Lower leg skin (tissue), 4 donors: ENCODE results near the gene CIAO3. TPM values are rescaled to one million over a fixed set of nuclear protein-coding genes. Genes with fewer than 3 reads are reported as not detected.

Source experiments
- DNase-seq, 2 donors: peaks; one replicate each; pipeline ENCODE4 v3.0.0-alpha.2; 2019; ENCODE audit warnings: low spot score in 2 of 2
- H3K4me3 ChIP-seq: fragments of 200-600 bp; sonication (generic); 2 replicates; pipeline ENCODE4 v1.5.1; 2017; ENCODE audit warnings: mild to moderate bottlenecking, low read depth; ENCODE audit not compliant: poor library complexity, severe bottlenecking
- POLR2A ChIP-seq, 2 donors: fragments of 450-650 bp; IDR thresholded peaks; one replicate each; pipeline ENCODE4 v1.6.1; 2016 to 2017; ENCODE audit warnings: antibody characterized with exemption in 2 of 2, mild to moderate bottlenecking in 1 of 2, moderate library complexity in 1 of 2
- WGBS, 2 donors: methylation state at CpG; one replicate each; pipeline ENCODE4 v1.1.5; 2018; 5-methylcytosine and 5-hydroxymethylcytosine counted together
- intact Hi-C: fragments of 100-400 bp; cut with DNase I; formaldehyde crosslinking; loops from one replicate; pipeline ENCODE4 v1.15.0; 2023; ENCODE audit warnings: low total_unique reads
- total RNA-seq, 4 donors: library from RNA; depleted of rRNA; stranded (reverse); fragments of >200 nt; gene quantifications; one replicate each; pipeline ENCODE4 v1.1.0, GENCODE V29; 2016
- TF ChIP-seq, protein P1 (sequence below), 3 donors: fragments of 450-650 bp; IDR thresholded peaks; one replicate each; pipeline ENCODE4 v1.5.1; 2016; ENCODE audit warnings: antibody characterized with exemption in 3 of 3, mild to moderate bottlenecking in 3 of 3, moderate library complexity in 2 of 3

Gene CIAO3
- total RNA-seq, 4 donors from 2014 or later: 34.7 to 75.8 (median 42.2) TPM

- TF ChIP-seq POLR2A (IDR thresholded peaks at IDR 0.05): no peak
- TF ChIP-seq, protein P1, sequence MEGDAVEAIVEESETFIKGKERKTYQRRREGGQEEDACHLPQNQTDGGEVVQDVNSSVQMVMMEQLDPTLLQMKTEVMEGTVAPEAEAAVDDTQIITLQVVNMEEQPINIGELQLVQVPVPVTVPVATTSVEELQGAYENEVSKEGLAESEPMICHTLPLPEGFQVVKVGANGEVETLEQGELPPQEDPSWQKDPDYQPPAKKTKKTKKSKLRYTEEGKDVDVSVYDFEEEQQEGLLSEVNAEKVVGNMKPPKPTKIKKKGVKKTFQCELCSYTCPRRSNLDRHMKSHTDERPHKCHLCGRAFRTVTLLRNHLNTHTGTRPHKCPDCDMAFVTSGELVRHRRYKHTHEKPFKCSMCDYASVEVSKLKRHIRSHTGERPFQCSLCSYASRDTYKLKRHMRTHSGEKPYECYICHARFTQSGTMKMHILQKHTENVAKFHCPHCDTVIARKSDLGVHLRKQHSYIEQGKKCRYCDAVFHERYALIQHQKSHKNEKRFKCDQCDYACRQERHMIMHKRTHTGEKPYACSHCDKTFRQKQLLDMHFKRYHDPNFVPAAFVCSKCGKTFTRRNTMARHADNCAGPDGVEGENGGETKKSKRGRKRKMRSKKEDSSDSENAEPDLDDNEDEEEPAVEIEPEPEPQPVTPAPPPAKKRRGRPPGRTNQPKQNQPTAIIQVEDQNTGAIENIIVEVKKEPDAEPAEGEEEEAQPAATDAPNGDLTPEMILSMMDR (IDR thresholded peaks at IDR 0.05): no peak
- H3K4me3 ChIP-seq: no peak overlapping the region
- WGBS, 2 donors: 91 to 96% methylated on average over 7 to 11 of the region's 13 CpGs
- DNase-seq: no peak
- intact Hi-C loops: no loop called here
Observed at GRCh38 chr16:732936-733335, 7.9 kb downstream of the CIAO3 start.

- H3K4me3 ChIP-seq: no peak overlapping the region
- TF ChIP-seq, protein P1 (IDR thresholded peaks at IDR 0.05): no peak
- no peak for TF ChIP-seq POLR2A (IDR thresholded peaks at IDR 0.05)
- intact Hi-C loops: no loop called here
- 92 to 95% methylated on average over 12 of the region's 12 CpGs for WGBS, 2 donors
- no peak for DNase-seq
Observed at GRCh38 chr16:732332-732731, 8.5 kb downstream of the CIAO3 start.

- no peak overlapping the region for H3K4me3 ChIP-seq
- no peak for TF ChIP-seq POLR2A (IDR thresholded peaks at IDR 0.05)
- TF ChIP-seq, protein P1 (IDR thresholded peaks at IDR 0.05): no peak
- 86 to 92% methylated on average over 12 to 21 of the region's 22 CpGs for WGBS, 2 donors
- intact Hi-C loops: no loop called here
- DNase-seq: no peak
Observed at GRCh38 chr16:730666-731509, 9.9 kb downstream of the CIAO3 start.

DNA sequence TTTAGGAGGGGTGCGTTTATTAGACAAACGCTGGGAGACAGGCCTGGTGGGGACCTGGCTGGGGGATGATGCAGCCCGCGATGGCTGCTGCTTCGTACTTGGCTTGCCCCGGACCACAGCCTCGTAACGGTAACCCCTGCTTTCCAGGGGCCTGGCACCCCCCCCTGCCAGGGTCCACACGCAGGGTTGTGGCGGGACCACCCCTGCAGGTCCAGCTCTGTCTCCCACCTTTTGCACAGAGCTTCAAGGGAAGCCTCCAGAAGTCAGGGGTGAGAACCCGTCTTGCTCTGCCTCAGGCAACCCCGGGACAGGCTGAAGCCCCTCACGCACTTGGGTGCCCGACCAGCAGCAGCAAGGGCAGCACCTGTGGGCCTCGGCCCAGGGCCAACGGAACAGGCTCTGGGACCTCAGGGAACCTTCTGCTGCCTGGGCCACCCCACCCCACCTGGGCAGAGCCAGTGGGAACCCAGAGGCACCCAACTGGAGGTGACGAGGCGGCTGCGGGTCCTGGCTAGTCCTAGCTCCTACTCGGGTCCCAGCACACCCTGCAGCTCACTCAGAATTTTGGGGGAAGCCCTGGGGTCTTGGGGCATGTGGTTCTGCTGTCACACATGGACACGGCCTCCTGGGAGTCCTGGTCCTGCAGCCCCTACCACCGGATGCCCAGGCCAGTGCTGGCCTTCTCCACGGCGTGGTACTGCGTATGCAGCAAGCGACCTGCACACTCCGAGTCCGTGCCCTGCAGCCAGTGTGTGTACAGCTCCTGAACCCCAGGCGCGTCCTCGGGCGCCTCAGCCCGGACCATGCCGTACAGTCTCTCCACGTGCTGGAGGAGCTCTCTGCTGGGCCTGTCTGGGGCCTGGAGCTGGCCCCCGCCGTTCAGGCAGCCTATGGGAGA is 10.8 kb downstream of the CIAO3 start:
- WGBS, 2 donors: 83 to 87% methylated on average over 28 of the region's 37 CpGs
- no peak overlapping the region for H3K4me3 ChIP-seq
- no peak for DNase-seq
- TF ChIP-seq, protein P1 (IDR thresholded peaks at IDR 0.05): no peak
- intact Hi-C loops: no loop called here

DNA sequence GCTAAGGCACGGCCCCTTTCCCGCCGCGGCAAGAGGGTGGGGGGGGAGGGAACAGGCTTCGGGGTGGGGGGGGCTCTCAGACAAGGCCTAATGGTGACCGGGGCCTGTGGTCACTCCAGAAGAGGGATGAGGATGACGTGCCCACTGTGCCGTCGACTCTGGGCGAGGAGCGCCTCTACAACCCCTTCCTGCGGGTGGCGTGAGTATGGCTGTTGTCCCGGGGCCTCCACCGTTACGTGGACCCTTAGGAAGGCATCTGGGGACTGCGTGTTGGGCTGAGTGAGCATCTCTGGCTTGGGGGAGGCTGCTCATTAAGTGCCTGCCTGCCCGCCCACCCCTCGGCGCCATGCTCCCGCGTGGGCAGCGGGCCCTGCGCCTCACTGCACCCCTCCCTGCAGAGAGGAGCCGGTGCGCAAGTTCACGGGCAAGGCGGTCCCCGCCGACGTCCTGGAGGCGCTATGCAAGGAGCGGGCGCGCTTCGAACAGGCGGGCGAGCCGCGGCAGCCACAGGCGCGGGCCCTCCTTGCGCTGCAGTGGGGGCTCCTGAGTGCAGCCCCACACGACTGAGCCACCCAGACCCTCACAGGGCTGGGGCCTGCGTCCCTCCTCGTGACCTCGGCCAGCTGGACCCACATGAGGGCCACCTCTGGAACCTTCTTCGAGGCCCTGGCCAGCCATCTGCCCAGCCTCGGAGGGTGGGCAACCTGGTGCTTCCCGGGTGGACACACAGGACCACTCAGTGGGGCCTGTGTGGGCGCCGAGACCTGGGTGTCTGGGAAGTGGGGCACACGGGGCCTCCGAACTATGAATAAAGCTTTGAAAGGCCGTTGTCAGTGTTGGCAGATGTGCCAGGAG is 11.7 kb downstream of the CIAO3 start:
- no peak overlapping the region for H3K4me3 ChIP-seq
- 51 to 70% methylated on average over 38 to 41 of the region's 55 CpGs for WGBS, 2 donors
- no peak for DNase-seq
- no peak for TF ChIP-seq POLR2A (IDR thresholded peaks at IDR 0.05)
- TF ChIP-seq, protein P1 (IDR thresholded peaks at IDR 0.05): no peak
- intact Hi-C loops: no loop called here
